NCI-H2227 (cell line): ENCODE data around the gene FBXO28.
"Not testable (repeated sequence)": the region's sequence is repeated elsewhere in the genome, so short reads cannot be mapped to it uniquely, and the experiment has no call there.

Source experiments
- DNase-seq: peaks from one replicate; lab custom pipeline; 2025; ENCODE audit not compliant: unreplicated experiment; lab: John Stamatoyannopoulos, UW

FBXO28 gene

GRCh38 chr1:224183591-224184312 is 69.8 kb downstream of the FBXO28 start:
- peak; percentile 81 for DNase-seq

GRCh38 chr1:224185208-224185607 is 71.3 kb downstream of the FBXO28 start:
- DNase-seq = no peak

DNA sequence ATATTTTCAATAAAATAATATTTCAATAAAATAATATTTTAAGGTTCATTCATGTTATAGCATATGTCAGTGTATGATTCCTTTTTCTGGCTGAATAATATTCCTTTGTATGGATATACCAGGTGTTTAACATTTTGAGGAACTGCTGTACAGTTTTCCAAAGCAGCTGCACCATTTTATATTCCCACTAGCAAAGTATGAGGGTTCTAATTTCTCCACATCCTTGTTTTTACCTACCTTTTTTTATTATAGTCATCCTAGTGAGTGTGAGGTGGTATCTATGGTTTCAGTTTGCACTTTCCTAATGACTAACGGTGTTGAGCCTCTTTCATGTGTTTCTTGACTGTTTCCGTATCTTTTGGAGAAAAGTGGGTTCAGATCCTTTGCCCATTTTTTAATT is 74.4 kb downstream of the FBXO28 start:
- DNase-seq = no peak

DNA sequence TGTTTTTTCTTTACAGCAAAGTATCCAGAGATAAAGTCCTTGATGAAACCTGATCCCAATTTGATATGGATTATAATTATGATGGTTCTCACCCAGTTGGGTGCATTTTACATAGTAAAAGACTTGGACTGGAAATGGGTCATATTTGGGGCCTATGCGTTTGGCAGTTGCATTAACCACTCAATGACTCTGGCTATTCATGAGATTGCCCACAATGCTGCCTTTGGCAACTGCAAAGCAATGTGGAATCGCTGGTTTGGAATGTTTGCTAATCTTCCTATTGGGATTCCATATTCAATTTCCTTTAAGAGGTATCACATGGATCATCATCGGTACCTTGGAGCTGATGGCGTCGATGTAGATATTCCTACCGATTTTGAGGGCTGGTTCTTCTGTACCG is 75.7 kb downstream of the FBXO28 start:
- no peak for DNase-seq

DNA sequence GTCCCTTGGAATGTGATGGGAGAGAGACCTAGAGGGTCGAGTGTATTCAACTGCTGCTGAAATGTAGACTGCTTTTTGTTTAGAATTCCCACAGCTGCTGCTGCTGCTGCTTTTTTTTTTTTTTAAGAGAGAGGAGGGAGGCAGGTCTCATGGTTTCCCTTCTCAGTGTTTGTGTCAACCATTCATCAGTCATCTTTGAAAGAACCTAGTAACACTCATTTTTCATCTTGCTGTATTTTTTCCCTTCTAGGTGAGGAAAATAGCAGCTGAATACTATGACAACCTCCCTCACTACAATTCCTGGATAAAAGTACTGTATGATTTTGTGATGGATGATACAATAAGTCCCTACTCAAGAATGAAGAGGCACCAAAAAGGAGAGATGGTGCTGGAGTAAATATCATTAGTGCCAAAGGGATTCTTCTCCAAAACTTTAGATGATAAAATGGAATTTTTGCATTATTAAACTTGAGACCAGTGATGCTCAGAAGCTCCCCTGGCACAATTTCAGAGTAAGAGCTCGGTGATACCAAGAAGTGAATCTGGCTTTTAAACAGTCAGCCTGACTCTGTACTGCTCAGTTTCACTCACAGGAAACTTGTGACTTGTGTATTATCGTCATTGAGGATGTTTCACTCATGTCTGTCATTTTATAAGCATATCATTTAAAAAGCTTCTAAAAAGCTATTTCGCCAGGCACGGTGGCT is 78.3 kb downstream of the FBXO28 start:
- no peak for DNase-seq

- no peak for DNase-seq
These were observed 79.5 kb downstream of the FBXO28 start for GRCh38 chr1:224193319-224193966.

GRCh38 chr1:224196813-224197600 is 83.1 kb downstream of the FBXO28 start:
- DNase-seq = no peak

- DNase-seq = no peak
These were observed 84.7 kb downstream of the FBXO28 start for GRCh38 chr1:224198572-224198971.

DNA sequence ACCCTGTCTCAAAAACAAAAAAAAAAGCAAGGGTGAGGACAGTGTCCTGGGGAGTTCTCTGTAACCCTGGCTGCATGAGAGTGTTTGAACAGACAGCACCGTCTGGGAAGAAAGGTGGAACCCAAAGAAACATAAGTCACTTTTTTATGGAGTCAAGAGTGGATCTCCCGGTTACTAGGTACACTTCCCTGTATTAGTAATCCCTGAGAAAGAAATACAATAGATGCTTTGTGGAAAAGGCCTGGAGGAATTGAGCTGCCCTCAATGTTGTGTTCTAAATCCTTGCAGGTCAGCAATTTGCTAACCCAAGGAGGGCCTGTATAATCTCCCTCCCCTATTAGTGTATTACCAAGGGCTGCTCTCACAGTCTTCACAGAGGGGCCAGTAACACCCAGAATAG is 85.8 kb downstream of the FBXO28 start:
- DNase-seq = no peak

GRCh38 chr1:224201383-224201782 is 87.5 kb downstream of the FBXO28 start:
- no peak for DNase-seq

- no peak for DNase-seq
These were observed 87.9 kb downstream of the FBXO28 start for GRCh38 chr1:224201853-224202252.

DNA sequence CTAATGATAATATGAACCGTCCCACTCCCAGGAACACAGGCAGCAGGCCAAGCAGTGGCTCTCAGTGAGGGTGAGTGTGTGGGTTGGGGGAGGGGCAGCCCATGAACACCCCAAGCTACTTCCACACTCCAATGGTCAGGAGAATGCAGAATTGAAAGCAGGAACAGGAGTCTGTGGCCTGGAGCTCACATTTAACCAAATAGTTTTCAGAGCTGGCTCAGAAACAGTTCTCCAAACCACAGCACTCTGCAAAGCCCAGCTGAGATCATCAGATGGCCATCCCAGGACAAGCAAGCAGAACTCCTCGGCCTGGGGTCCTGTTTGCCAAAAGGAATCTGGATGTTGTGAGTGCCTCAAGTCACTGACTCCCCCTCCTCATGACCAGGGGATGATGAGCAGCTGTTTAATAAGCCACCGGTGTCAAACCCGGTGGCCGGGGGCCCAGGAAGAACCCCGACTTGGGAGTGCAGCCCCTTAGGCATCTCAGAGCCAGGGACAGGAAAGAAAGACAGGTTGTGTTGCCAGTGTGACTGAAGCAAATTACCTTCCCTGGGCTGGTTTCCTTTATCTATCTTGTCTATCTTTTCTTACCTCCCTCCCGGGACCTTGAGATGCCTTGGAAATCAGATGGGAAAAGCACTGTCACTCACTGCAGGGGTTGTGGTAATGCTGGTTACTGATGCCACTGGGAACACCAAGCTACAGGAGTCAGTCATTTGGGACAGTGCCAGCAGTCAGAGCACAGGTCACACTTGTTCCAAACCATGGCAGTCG is 89.5 kb downstream of the FBXO28 start:
- no peak for DNase-seq

- peak; percentile 31 for DNase-seq
These were observed 91.5 kb downstream of the FBXO28 start for GRCh38 chr1:224205438-224205840.

DNA sequence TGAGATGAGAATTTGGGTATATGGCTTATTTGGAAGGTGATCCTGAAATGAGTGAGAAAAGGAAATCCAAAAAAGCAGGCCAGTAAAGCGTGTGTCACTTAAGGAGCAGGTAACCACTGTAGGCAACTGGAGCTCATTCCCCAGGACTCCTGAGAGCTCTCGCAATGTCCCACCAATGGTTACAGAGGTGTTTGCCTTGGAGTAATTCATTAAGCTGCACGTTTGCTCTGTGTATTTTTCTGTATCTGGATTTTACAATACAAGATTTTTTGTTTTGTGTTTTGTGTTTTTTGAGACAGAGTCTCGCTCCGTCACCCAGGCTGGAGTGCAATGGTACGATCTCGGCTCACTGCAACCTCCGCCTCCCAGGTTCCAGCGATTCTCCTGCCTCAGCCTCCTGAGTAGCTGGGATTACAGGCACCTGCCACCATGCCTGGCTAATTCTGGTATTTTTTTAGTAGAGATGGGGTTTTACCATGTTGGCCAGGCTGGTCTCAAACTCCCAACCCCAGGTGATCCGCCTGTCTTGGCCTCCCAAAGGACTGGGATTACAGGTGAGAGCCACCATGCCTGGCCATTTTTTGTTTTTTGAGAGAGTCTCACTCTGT is 92.1 kb downstream of the FBXO28 start:
- not testable (repeated sequence) for DNase-seq

GRCh38 chr1:224211206-224211962 is 97.5 kb downstream of the FBXO28 start:
- DNase-seq = peak; percentile 62
